SU-DHL-6 (cell line): Measurements from ENCODE around the gene ARHGEF19.
"Not testable (repeated sequence)": the region's sequence is repeated elsewhere in the genome, so short reads cannot be mapped to it uniquely, and the experiment has no call there.

Experiments
- H2AFZ ChIP-seq: fragments of 200-600 bp; sonication (generic); 2 replicates; pipeline ENCODE4 v1.6.1; 2014; ENCODE audit warnings: low read depth, mild to moderate bottlenecking, moderate library complexity, mixed read lengths, antibody characterized with exemption, low read length; ENCODE audit not compliant: severe bottlenecking
- H3F3A ChIP-seq: fragments of 200-600 bp; shearing (Covaris generic); 2 replicates; pipeline ENCODE4 v1.6.0; 2016; ENCODE audit warnings: antibody characterized with exemption, mild to moderate bottlenecking; ENCODE audit not compliant: insufficient read depth
- H3K27ac ChIP-seq: fragments of 200-600 bp; sonication (generic); 2 replicates; pipeline ENCODE4 v1.5.1; 2016; ENCODE audit warnings: low read depth, mild to moderate bottlenecking, low read length, moderate library complexity, mixed read lengths
- H3K27me3 ChIP-seq: fragments of 200-600 bp; sonication (generic), shearing (Covaris generic); 2 replicates; pipeline ENCODE4 v1.6.0; 2014; ENCODE audit warnings: mild to moderate bottlenecking, low read length
- H3K36me3 ChIP-seq: fragments of 200-600 bp; sonication (generic); 2 replicates; pipeline ENCODE4 v1.6.1; 2014; ENCODE audit warnings: mild to moderate bottlenecking, low read length, mixed read lengths
- H3K4me2 ChIP-seq: fragments of 300-600, 200-600 bp; shearing (Covaris generic), sonication (generic); 2 replicates; pipeline ENCODE4 v1.6.0; 2014; ENCODE audit warnings: low read length, low read depth, mild to moderate bottlenecking; ENCODE audit not compliant: poor library complexity, severe bottlenecking
- H3K4me3 ChIP-seq: fragments of 200-600 bp; sonication (generic); 2 replicates; pipeline ENCODE4 v1.5.1; 2014; ENCODE audit warnings: antibody characterized with exemption, low read length, mild to moderate bottlenecking, mixed read lengths; ENCODE audit not compliant: insufficient read depth, poor library complexity, severe bottlenecking
- H3K79me2 ChIP-seq: fragments of 200-600 bp; sonication (generic); 2 replicates; pipeline ENCODE4 v1.6.1; 2014; ENCODE audit warnings: mild to moderate bottlenecking, low read length, moderate library complexity; ENCODE audit not compliant: insufficient read depth
- H3K9ac ChIP-seq: fragments of 200-600 bp; sonication (generic); 2 replicates; pipeline ENCODE4 v1.7.0; 2014; ENCODE audit warnings: mild to moderate bottlenecking, low read length
- H3K9me2 ChIP-seq: fragments of 200-600 bp; sonication (generic); replicated peaks from 2 replicates; pipeline ENCODE4 v1.6.1; 2014; ENCODE audit warnings: low read length; ENCODE audit not compliant: insufficient read depth
- H3K9me3 ChIP-seq: fragments of 200-600 bp; sonication (generic); 2 replicates; pipeline ENCODE4 v1.6.1; 2014; ENCODE audit warnings: low read length, mixed read lengths; ENCODE audit not compliant: insufficient read depth
- H4K20me1 ChIP-seq: fragments of 200-600 bp; sonication (generic); 2 replicates; pipeline ENCODE4 v1.6.1; 2014; ENCODE audit warnings: low read depth, mild to moderate bottlenecking, antibody characterized with exemption, low read length, moderate library complexity, mixed read lengths
- CTCF ChIP-seq: fragments of 200-600 bp; sonication (generic); IDR thresholded peaks from one replicate; pipeline ENCODE4 v1.5.1; 2017; ENCODE audit warnings: antibody characterized with exemption, mild to moderate bottlenecking, low read length, moderate library complexity; ENCODE audit not compliant: insufficient read depth, poor library complexity, severe bottlenecking
- EZH2phosphoT487 ChIP-seq: fragments of 200-600 bp; sonication (generic), shearing (Covaris generic); conservative IDR thresholded peaks from 2 replicates; pipeline ENCODE4 v1.6.1; 2018; ENCODE audit warnings: mild to moderate bottlenecking, antibody characterized with exemption, low read length, moderate library complexity, mixed read lengths

The ARHGEF19 gene

DNA sequence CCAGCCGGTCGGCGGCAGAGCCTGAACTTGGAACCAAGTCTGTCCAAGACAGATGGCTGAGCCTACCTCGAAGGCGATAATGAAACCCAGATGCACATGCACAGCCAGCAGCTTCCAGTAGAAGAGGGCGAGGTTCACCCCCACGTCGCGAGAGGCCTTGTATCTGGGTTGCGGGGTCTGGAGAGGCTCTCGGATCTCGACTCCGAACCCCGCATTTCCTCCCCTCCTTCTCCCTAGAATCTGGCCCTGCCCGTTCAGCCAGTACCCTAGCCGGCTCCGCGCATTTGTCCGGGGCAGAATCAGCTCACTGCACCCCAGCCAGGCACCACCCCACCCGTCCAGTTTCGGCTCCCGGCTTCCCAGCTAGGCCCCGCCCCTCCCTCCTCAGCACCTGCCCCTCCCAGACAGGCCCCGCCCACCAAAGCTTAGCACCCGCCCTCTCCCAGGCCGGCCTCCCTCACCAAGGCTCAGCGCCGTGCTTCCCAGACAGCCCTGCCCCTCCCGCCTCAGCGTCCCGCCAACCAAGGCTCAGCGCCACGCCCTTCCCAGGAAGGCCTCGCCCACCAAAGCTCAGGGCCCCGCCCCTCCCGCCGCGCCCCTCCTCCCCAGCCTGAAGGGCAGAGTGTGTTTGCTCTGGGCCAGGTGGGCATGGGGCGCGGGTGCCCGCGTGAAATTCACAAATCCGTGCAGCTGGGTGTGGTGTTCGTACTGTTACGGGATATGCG, 4.8 kb upstream of the ARHGEF19 start:
- H3K9me2 ChIP-seq = no peaks in the 10 kb centered on the region
- no peaks in the 10 kb centered on the region for H3K27me3 ChIP-seq
- no peaks in the 10 kb centered on the region for H3K36me3 ChIP-seq
- no peaks in the 10 kb centered on the region for H3K9me3 ChIP-seq
- H3K4me2 ChIP-seq = no peak overlapping the region
- no peak overlapping the region for H3K9ac ChIP-seq
- no peaks in the 10 kb centered on the region for H3K79me2 ChIP-seq
- no peak for TF ChIP-seq EZH2phosphoT487
- no peak for TF ChIP-seq CTCF
- H4K20me1 ChIP-seq = no peaks in the 10 kb centered on the region
- no peak overlapping the region for H3K27ac ChIP-seq
- H3F3A ChIP-seq = no peaks in the 10 kb centered on the region
- H2AFZ ChIP-seq = no peak overlapping the region
- H3K4me3 ChIP-seq = no peak overlapping the region

DNA sequence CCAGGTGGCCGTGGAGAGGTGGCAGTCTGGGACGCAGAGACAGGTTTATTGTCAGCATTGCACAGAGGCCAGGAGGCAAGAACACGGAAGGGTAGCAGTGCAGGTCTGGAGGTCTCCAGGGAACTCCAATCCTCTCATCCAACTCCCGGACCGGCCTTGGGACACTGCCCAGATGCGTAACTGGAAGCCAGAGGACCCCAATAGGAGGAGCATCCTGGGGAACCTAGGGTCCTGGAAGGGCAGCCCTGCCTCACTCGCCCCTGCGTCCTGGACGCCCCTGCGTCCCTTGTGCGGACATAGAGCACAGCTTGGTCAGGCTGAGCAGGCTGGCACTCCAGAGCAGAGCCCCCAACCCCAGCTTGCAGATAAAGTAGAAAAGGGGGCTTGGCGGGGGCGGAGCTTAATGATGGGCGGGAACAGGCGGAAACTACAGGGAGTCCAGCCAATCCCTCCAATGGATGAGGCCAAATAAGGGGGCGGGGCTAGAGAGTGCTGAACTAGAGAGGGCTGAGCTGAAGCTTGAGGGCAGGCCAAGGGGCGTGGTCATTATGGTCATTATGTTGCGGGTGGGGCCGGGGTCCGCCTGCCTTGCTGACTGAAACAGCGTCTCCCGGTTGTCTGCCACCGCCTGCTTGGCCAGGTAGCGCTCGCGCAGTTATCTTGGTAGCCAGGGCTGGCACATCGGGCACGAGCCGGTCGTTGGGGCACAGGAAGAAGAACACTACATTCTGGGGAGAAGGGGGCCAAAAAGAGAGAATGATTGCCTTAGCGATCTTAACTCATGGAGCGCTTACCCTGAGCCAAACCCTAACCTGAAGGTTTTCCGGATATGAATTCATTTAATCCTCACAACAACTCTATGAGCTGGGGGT, 3.7 kb upstream of the ARHGEF19 start:
- no peak overlapping the region for H2AFZ ChIP-seq

GRCh38 chr1:16215240-16215639, 2.8 kb upstream of the ARHGEF19 start:
- H4K20me1 ChIP-seq, H3F3A ChIP-seq, H3K9ac ChIP-seq, H3K79me2 ChIP-seq, H2AFZ ChIP-seq, H3K4me2 ChIP-seq, H3K4me3 ChIP-seq, H3K9me3 ChIP-seq, H3K36me3 ChIP-seq, H3K9me2 ChIP-seq, H3K27ac ChIP-seq, H3K27me3 ChIP-seq: not testable (repeated sequence)

More for the DNA sequence above, 3.7 kb upstream of the ARHGEF19 start:
- Histone ChIP-seq H3K9ac (no peak overlapping the region), H4K20me1 (no peaks in the 10 kb centered on the region), H3K4me3 (no peak overlapping the region), H3K36me3 (no peaks in the 10 kb centered on the region), H3K9me2 (no peaks in the 10 kb centered on the region), H3K9me3 (no peaks in the 10 kb centered on the region), H3K27me3 (no peaks in the 10 kb centered on the region), H3F3A (no peaks in the 10 kb centered on the region), H3K79me2 (no peaks in the 10 kb centered on the region), H3K27ac (no peak overlapping the region), H3K4me2 (no peak overlapping the region)
- TF ChIP-seq EZH2phosphoT487 (no peak), CTCF (no peak)

DNA sequence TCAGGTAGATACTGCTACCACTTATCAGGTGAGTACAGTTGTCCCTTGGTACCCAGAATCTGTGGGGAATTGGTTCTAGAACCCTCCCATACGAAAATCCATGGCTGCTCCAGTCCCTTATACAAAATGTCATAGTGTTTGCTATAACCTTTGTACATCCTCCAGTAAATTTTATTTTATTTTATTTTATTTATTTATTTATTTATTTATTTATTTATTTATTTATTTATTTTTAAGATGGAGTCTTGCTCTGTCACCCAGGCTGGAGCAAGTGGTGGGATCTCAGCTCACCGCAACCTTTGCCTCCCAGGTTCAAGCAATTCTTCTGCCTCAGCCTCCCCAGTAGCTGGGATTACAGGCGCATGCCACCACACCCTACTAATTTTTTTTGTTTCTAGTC, 1.1 kb upstream of the ARHGEF19 start:
- H3K9me2 ChIP-seq, H3K27ac ChIP-seq, H3K4me3 ChIP-seq, H3K9me3 ChIP-seq, H3F3A ChIP-seq, H3K27me3 ChIP-seq, H2AFZ ChIP-seq, H3K9ac ChIP-seq, H3K4me2 ChIP-seq, H3K36me3 ChIP-seq, H3K79me2 ChIP-seq, H4K20me1 ChIP-seq: not testable (repeated sequence)
